Esophagus squamous epithelium (tissue), 5 donors: Measurements from ENCODE around the gene RNF19B. TPM values are rescaled to one million over a fixed set of nuclear protein-coding genes. Genes with fewer than 3 reads are reported as not detected.

ENCODE experiments used
- DNase-seq: peaks from one replicate; lab custom pipeline; 2025; lab: John Stamatoyannopoulos, UW
- H3K27ac ChIP-seq, 4 donors: fragments of 200-600 bp; sonication (generic); one replicate each; pipeline ENCODE4 v1.5.1; 2016 to 2019; ENCODE audit warnings: mild to moderate bottlenecking in 1 of 4
- H3K27me3 ChIP-seq, 4 donors: fragments of 200-600 bp; sonication (generic); 1 replicate in 3 of 4; 2 replicates in 1 of 4; pipeline versions ENCODE4 v1.5.1 to v1.6.0; 2017 to 2021; ENCODE audit warnings: antibody characterized with exemption in 1 of 4
- H3K36me3 ChIP-seq, 3 donors: fragments of 200-600 bp; sonication (generic); one replicate each; pipeline ENCODE4 v1.5.1; 2016 to 2019
- H3K4me1 ChIP-seq, 3 donors: fragments of 200-600 bp; sonication (generic); one replicate each; pipeline ENCODE4 v1.5.1; 2017 to 2019
- H3K4me3 ChIP-seq, 4 donors: fragments of 200-600 bp; sonication (generic); 1 replicate in 3 of 4; 2 replicates in 1 of 4; pipeline ENCODE4 v1.5.1; 2016 to 2019; ENCODE audit warnings: mild to moderate bottlenecking in 2 of 4, moderate library complexity in 1 of 4
- H3K9me3 ChIP-seq, 3 donors: fragments of 200-600 bp; sonication (generic); one replicate each; pipeline ENCODE4 v1.5.1; 2016 to 2019
- CTCF ChIP-seq, 6 experiments: fragments of 450-650 bp in 4 of 6; fragments of 200-600 bp in 2 of 6; sonication (generic) in 2 of 6; IDR thresholded peaks; one replicate each; pipeline ENCODE4 v1.5.1; 2016 to 2019; ENCODE audit warnings: antibody characterized with exemption in 6 of 6, mild to moderate bottlenecking in 4 of 6, moderate library complexity in 4 of 6
- POLR2A ChIP-seq, 4 donors: fragments of 450-650 bp; IDR thresholded peaks; one replicate each; pipeline ENCODE4 v1.6.1; 2017; ENCODE audit warnings: antibody characterized with exemption in 4 of 4, mild to moderate bottlenecking in 4 of 4, moderate library complexity in 3 of 4
- WGBS, 2 donors: methylation state at CpG; one replicate each; pipeline ENCODE4 v1.1.5; 2018; 5-methylcytosine and 5-hydroxymethylcytosine counted together
- intact Hi-C: fragments of 100-400 bp; cut with DNase I; formaldehyde crosslinking; loops from one replicate; pipeline ENCODE4 v1.15.0; 2022
- total RNA-seq, 4 donors: library from RNA; depleted of rRNA; stranded (reverse); fragments of >200 nt; gene quantifications; one replicate each; pipeline ENCODE4 v1.1.0, GENCODE V29; 2016
- donor health status: DM: yes; HTN: yes; CAD: no.

Gene RNF19B
- total RNA-seq, 4 donors from 2014 or later, result 24.2 to 61.6 (median 46.4) TPM

GRCh38 chr1:32927441-32927840, 37.2 kb downstream of the RNF19B start:
- 94 to 96% methylated on average over 2 of the region's 2 CpGs for WGBS, 2 donors
- intact Hi-C loops, result loop anchor here (10.0 kb wide), 1 partner anchor 157 kb away; the partner anchor contains the start of gene AZIN2
- no peaks in the 10 kb centered on the region for H3K36me3 ChIP-seq
- DNase-seq, result no peak
- H3K4me3 ChIP-seq, result no peak overlapping the region
- no peaks in the 10 kb centered on the region for H3K9me3 ChIP-seq
- TF ChIP-seq POLR2A (IDR thresholded peaks at IDR 0.05), result no peak
- no peak for TF ChIP-seq CTCF (IDR thresholded peaks at IDR 0.05)
- H3K27me3 ChIP-seq, result peaks cover 0 to 37% (median 2%) of the 10 kb centered on the region in 4 donors
- H3K4me1 ChIP-seq, result peaks cover 8 to 17% (median 12%) of the 10 kb centered on the region in 3 donors
- no peak overlapping the region for H3K27ac ChIP-seq

GRCh38 chr1:32926562-32926961, 38.0 kb downstream of the RNF19B start:
- DNase-seq, result no peak
- Histone ChIP-seq H3K27ac (no peak overlapping the region), H3K4me1 (peaks cover 8 to 17% (median 12%) of the 10 kb centered on the region in 3 donors), H3K9me3 (no peaks in the 10 kb centered on the region), H3K27me3 (peaks cover 0 to 44% (median 2%) of the 10 kb centered on the region in 4 donors), H3K4me3 (no peak overlapping the region), H3K36me3 (no peaks in the 10 kb centered on the region)
- 90 to 91% methylated on average over 6 of the region's 6 CpGs for WGBS, 2 donors
- intact Hi-C loops, result loop anchor here (10.0 kb wide), 1 partner anchor 158 kb away; the partner anchor contains the start of gene AZIN2
- no peak for TF ChIP-seq POLR2A (IDR thresholded peaks at IDR 0.05)
- TF ChIP-seq CTCF (IDR thresholded peaks at IDR 0.05), result no peak

GRCh38 chr1:32925403-32926162, 39.0 kb downstream of the RNF19B start:
- intact Hi-C loops, result loop anchor here (10.0 kb wide), 1 partner anchor 159 kb away; the partner anchor contains the start of gene AZIN2
- peak overlapping the region in 1 of 4 donors; percentile 41 for H3K4me3 ChIP-seq

DNA sequence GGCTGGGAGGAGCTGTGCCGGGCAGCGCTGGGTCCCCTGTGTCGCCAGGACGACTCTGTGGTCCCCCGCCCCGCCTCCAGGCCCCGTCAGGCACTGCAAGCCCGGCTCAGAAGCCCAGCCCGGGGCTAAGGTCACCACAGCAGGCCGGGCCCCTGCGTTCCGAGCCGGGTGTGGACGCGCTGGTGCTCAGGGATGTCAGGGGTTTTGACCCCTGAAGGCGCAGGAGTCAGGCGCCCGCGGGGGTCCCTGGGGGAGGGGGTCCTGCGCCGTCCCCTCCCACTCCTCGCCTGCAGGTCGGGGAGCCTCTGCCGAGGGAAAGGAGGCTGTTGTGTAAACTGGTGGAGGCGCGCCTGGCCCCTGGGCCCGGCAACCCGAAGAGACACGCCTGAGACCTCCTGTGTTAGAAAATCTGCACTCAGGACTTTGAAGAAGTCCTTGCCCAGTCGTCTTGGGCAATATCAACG, 39.7 kb downstream of the RNF19B start:
- no peak for DNase-seq
- Histone ChIP-seq H3K27ac (no peak overlapping the region), H3K4me1 (peaks cover 8 to 17% (median 12%) of the 10 kb centered on the region in 3 donors), H3K36me3 (no peaks in the 10 kb centered on the region), H3K9me3 (no peaks in the 10 kb centered on the region), H3K4me3 (peak overlapping the region in 1 of 4 donors; percentile 41), H3K27me3 (peaks cover 0 to 49% (median 2%) of the 10 kb centered on the region in 4 donors)
- WGBS, 2 donors, result 0 to 13% methylated on average over 1 to 10 of the region's 31 CpGs
- intact Hi-C loops, result loop anchor here (10.0 kb wide), 1 partner anchor 160 kb away; the partner anchor contains the start of gene AZIN2
- TF ChIP-seq POLR2A (IDR thresholded peaks at IDR 0.05), result no peak
- peak in 1 of 6 experiments; percentile 16 for TF ChIP-seq CTCF (IDR thresholded peaks at IDR 0.05)

More at GRCh38 chr1:32925403-32926162, 39.0 kb downstream of the RNF19B start:
- no peak for DNase-seq
- 28 to 30% methylated on average over 24 of the region's 24 CpGs for WGBS, 2 donors
- Histone ChIP-seq H3K9me3 (no peaks in the 10 kb centered on the region), H3K4me1 (peaks cover 8 to 17% (median 12%) of the 10 kb centered on the region in 3 donors), H3K27me3 (peaks cover 0 to 48% (median 2%) of the 10 kb centered on the region in 4 donors), H3K36me3 (no peaks in the 10 kb centered on the region), H3K27ac (no peak overlapping the region)
- TF ChIP-seq POLR2A (IDR thresholded peaks at IDR 0.05), result no peak
- TF ChIP-seq CTCF (IDR thresholded peaks at IDR 0.05), result no peak

GRCh38 chr1:32920833-32921232, 43.8 kb downstream of the RNF19B start:
- H3K4me1 ChIP-seq, result peaks cover 8 to 14% (median 12%) of the 10 kb centered on the region in 3 donors
- WGBS, 2 donors, result 60 to 70% methylated on average over 6 to 7 of the region's 7 CpGs

More at GRCh38 chr1:32920833-32921232, 43.8 kb downstream of the RNF19B start:
- no peaks in the 10 kb centered on the region for H3K36me3 ChIP-seq
- no peaks in the 10 kb centered on the region for H3K9me3 ChIP-seq
- intact Hi-C loops, result loop anchor here (10.0 kb wide), 1 partner anchor 164 kb away; the partner anchor contains the start of gene AZIN2
- DNase-seq, result no peak
- H3K27ac ChIP-seq, result no peak overlapping the region
- no peak overlapping the region for H3K4me3 ChIP-seq
- no peak for TF ChIP-seq POLR2A (IDR thresholded peaks at IDR 0.05)
- TF ChIP-seq CTCF (IDR thresholded peaks at IDR 0.05), result no peak
- peaks cover 0 to 70% (median 2%) of the 10 kb centered on the region in 4 donors for H3K27me3 ChIP-seq
